ACC112 (cell line): Measurements from ENCODE around the gene UNC13D.
"Not testable (repeated sequence)": the region's sequence is repeated elsewhere in the genome, so short reads cannot be mapped to it uniquely, and the experiment has no call there.

Experiments
- H2AFZ ChIP-seq: fragments of 200-600 bp; sonication (generic); one replicate; pipeline ENCODE4 v1.6.0; 2017; ENCODE audit warnings: antibody characterized with exemption, low read length; ENCODE audit not compliant: unreplicated experiment
- H3K27ac ChIP-seq: fragments of 200-600 bp; sonication (generic); 2 replicates; pipeline ENCODE4 v1.5.1; 2014; ENCODE audit warnings: low read depth, mild to moderate bottlenecking, antibody characterized with exemption, low read length, moderate library complexity
- H3K27me3 ChIP-seq: fragments of 200-600 bp; sonication (generic); 2 replicates; pipeline ENCODE4 v1.6.1; 2014; ENCODE audit warnings: mild to moderate bottlenecking, antibody characterized with exemption, low read length, moderate library complexity, mixed read lengths; ENCODE audit not compliant: insufficient read depth
- H3K36me3 ChIP-seq: fragments of 200-600 bp; sonication (generic); 2 replicates; pipeline ENCODE4 v1.6.1; 2016; ENCODE audit warnings: mild to moderate bottlenecking, antibody characterized with exemption, low read length, moderate library complexity, mixed read lengths; ENCODE audit not compliant: insufficient read depth
- H3K4me1 ChIP-seq: fragments of 200-600 bp; sonication (generic); one replicate; pipeline ENCODE4 v1.6.1; 2016; ENCODE audit warnings: low read length, mixed read lengths; ENCODE audit not compliant: insufficient read depth, unreplicated experiment, control insufficient read depth
- H3K4me3 ChIP-seq: fragments of 200-600 bp; sonication (generic); 2 replicates; pipeline ENCODE4 v1.5.1; 2014; ENCODE audit warnings: mild to moderate bottlenecking, low read depth, low read length
- H3K79me2 ChIP-seq: fragments of 200-600 bp; sonication (generic); one replicate; pipeline ENCODE4 v1.6.0; 2016; ENCODE audit warnings: low read length; ENCODE audit not compliant: control insufficient read depth, unreplicated experiment, insufficient read depth

The UNC13D gene

GRCh38 chr17:75815399-75815798 lies 28.8 kb downstream of the UNC13D start:
- Histone ChIP-seq H3K79me2 (no peaks in the 10 kb centered on the region), H3K4me3 (no peak overlapping the region), H3K36me3 (peaks cover 6% of the 10 kb centered on the region; the same call in 1 of the 2 replicates), H3K4me1 (peaks cover 12% of the 10 kb centered on the region), H2AFZ (no peak overlapping the region), H3K27me3 (no peaks in the 10 kb centered on the region), H3K27ac (peak overlapping the region; percentile 7; the same call in 1 of the 2 replicates)

- H3K27ac ChIP-seq: peak overlapping the region; percentile 47
- H3K36me3 ChIP-seq: peaks cover 2% of the 10 kb centered on the region; the same call in 1 of the 2 replicates
- H3K4me1 ChIP-seq: peaks cover 14% of the 10 kb centered on the region
- no peak overlapping the region for H2AFZ ChIP-seq
- no peaks in the 10 kb centered on the region for H3K79me2 ChIP-seq
- no peak overlapping the region for H3K4me3 ChIP-seq
- no peaks in the 10 kb centered on the region for H3K27me3 ChIP-seq
These were observed 29.3 kb downstream of the UNC13D start for GRCh38 chr17:75814900-75815373.

GRCh38 chr17:75814021-75814395 lies 30.2 kb downstream of the UNC13D start:
- H3K36me3 ChIP-seq: no peaks in the 10 kb centered on the region; the same call in 1 of the 2 replicates

GRCh38 chr17:75813081-75814020 lies 30.9 kb downstream of the UNC13D start:
- Histone ChIP-seq H2AFZ (no peak overlapping the region), H3K4me3 (no peak overlapping the region), H3K27me3 (no peaks in the 10 kb centered on the region), H3K36me3 (no peaks in the 10 kb centered on the region; the same call in 1 of the 2 replicates), H3K27ac (no peak overlapping the region), H3K79me2 (no peaks in the 10 kb centered on the region), H3K4me1 (peaks cover 29% of the 10 kb centered on the region)

More at GRCh38 chr17:75814021-75814395, 30.2 kb downstream of the UNC13D start:
- Histone ChIP-seq H2AFZ (no peak overlapping the region), H3K27me3 (no peaks in the 10 kb centered on the region), H3K4me3 (no peak overlapping the region), H3K27ac (no peak overlapping the region), H3K4me1 (peaks cover 23% of the 10 kb centered on the region), H3K79me2 (no peaks in the 10 kb centered on the region)

GRCh38 chr17:75812096-75813013 lies 31.8 kb downstream of the UNC13D start:
- H3K4me3 ChIP-seq: no peak overlapping the region
- no peaks in the 10 kb centered on the region for H3K27me3 ChIP-seq
- no peak overlapping the region for H3K27ac ChIP-seq
- peaks cover 4% of the 10 kb centered on the region for H3K79me2 ChIP-seq
- no peaks in the 10 kb centered on the region; the same call in 1 of the 2 replicates for H3K36me3 ChIP-seq
- peaks cover 33% of the 10 kb centered on the region for H3K4me1 ChIP-seq
- H2AFZ ChIP-seq: no peak overlapping the region

- H3K4me1 ChIP-seq: peaks cover 33% of the 10 kb centered on the region
- peaks cover 4% of the 10 kb centered on the region for H3K79me2 ChIP-seq
- H3K4me3 ChIP-seq: no peak overlapping the region
- no peak overlapping the region for H3K27ac ChIP-seq
- H3K27me3 ChIP-seq: no peaks in the 10 kb centered on the region
- no peak overlapping the region for H2AFZ ChIP-seq
- H3K36me3 ChIP-seq: no peaks in the 10 kb centered on the region; the same call in 1 of the 2 replicates
These were observed 33.0 kb downstream of the UNC13D start for GRCh38 chr17:75811174-75811573.

GRCh38 chr17:75810756-75811155 lies 33.4 kb downstream of the UNC13D start:
- not testable (repeated sequence) for H3K79me2 ChIP-seq, H3K27ac ChIP-seq, H3K36me3 ChIP-seq, H2AFZ ChIP-seq, H3K4me3 ChIP-seq, H3K27me3 ChIP-seq
- peaks cover 33% of the 10 kb centered on the region for H3K4me1 ChIP-seq

- H3K4me1 ChIP-seq: peaks cover 30% of the 10 kb centered on the region
- no peak overlapping the region for H2AFZ ChIP-seq
- H3K79me2 ChIP-seq: peaks cover 4% of the 10 kb centered on the region
- no peaks in the 10 kb centered on the region; the same call in 1 of the 2 replicates for H3K36me3 ChIP-seq
- H3K4me3 ChIP-seq: no peak overlapping the region
- no peak overlapping the region for H3K27ac ChIP-seq
- no peaks in the 10 kb centered on the region for H3K27me3 ChIP-seq
These were observed 34.0 kb downstream of the UNC13D start for GRCh38 chr17:75810216-75810615.

- Histone ChIP-seq H3K4me3 (no peak overlapping the region), H3K4me1 (peaks cover 24% of the 10 kb centered on the region), H3K27me3 (no peaks in the 10 kb centered on the region), H3K27ac (peak overlapping the region; percentile 52; the same call in 1 of the 2 replicates), H3K79me2 (peaks cover 4% of the 10 kb centered on the region), H3K36me3 (no peaks in the 10 kb centered on the region; the same call in 1 of the 2 replicates), H2AFZ (no peak overlapping the region)
These were observed 34.5 kb downstream of the UNC13D start for GRCh38 chr17:75809631-75810111.
